DND-41 (cell line): ENCODE results near the gene NEMP2.

Experiments used
- ATAC-seq: fragments of 200-7000 bp; cut with Tn5 transposase; 3 replicates; pipeline ENCODE4 v1.9.1; 2021; ENCODE audit warnings: low read depth; ENCODE audit not compliant: insufficient read depth
- DNase-seq: peaks from one replicate; pipeline ENCODE4 v3.0.0-alpha.2; 2020
- H2AFZ ChIP-seq: 2 replicates; pipeline ENCODE4 v1.6.0; 2012; ENCODE audit warnings: low read depth, low read length
- H3K27ac ChIP-seq: 2 replicates; pipeline ENCODE4 v1.5.1; 2012; ENCODE audit warnings: low read length, inconsistent platforms
- H3K27me3 ChIP-seq: fragments of 200-600 bp; sonication (generic); 2 replicates; pipeline ENCODE4 v1.6.0; 2012; ENCODE audit warnings: low read length, mild to moderate bottlenecking, inconsistent platforms; ENCODE audit not compliant: insufficient read depth, poor library complexity
- H3K36me3 ChIP-seq: 2 replicates; pipeline ENCODE4 v1.5.1; 2012; ENCODE audit warnings: low read length, inconsistent platforms; ENCODE audit not compliant: insufficient read depth
- H3K4me1 ChIP-seq: 2 replicates; pipeline ENCODE4 v1.5.1; 2012; ENCODE audit warnings: mild to moderate bottlenecking, low read length; ENCODE audit not compliant: insufficient read depth
- H3K4me2 ChIP-seq: 2 replicates; pipeline ENCODE4 v1.6.0; 2012; ENCODE audit warnings: mild to moderate bottlenecking, moderate library complexity, low read length, inconsistent platforms; ENCODE audit not compliant: insufficient read depth
- H3K4me3 ChIP-seq, 2 experiments: fragments of 200-600 bp in 1 of 2; shearing (Covaris generic) in 1 of 2; 2 replicates each; pipeline ENCODE4 v1.5.1; 2012 to 2016; ENCODE audit warnings: inconsistent platforms in 2 of 2, low read length in 2 of 2, mild to moderate bottlenecking in 2 of 2, low read depth in 1 of 2, moderate library complexity in 1 of 2
- H3K79me2 ChIP-seq: 2 replicates; pipeline ENCODE4 v1.6.0; 2012; ENCODE audit warnings: low read length, inconsistent platforms; ENCODE audit not compliant: insufficient read depth
- H3K9ac ChIP-seq: 2 replicates; pipeline ENCODE4 v1.6.0; 2012; ENCODE audit warnings: low read depth, mild to moderate bottlenecking, inconsistent platforms, low read length, moderate library complexity
- H3K9me3 ChIP-seq: 2 replicates; pipeline ENCODE4 v1.5.1; 2012; ENCODE audit warnings: low read length, moderate library complexity, mild to moderate bottlenecking, inconsistent platforms; ENCODE audit not compliant: insufficient read depth, severe bottlenecking
- H4K20me1 ChIP-seq: 2 replicates; pipeline ENCODE4 v1.6.0; 2012; ENCODE audit warnings: low read length; ENCODE audit not compliant: insufficient read depth
- CTCF ChIP-seq: IDR thresholded peaks from 2 replicates; pipeline ENCODE4 v1.5.1; 2012; ENCODE audit warnings: borderline replicate concordance, low read length, moderate library complexity, mild to moderate bottlenecking; ENCODE audit not compliant: poor library complexity, severe bottlenecking; ENCODE audit errors: extremely low read depth
- EZH2 ChIP-seq: IDR thresholded peaks from 3 replicates; pipeline ENCODE4 v1.6.1; 2012; ENCODE audit warnings: borderline replicate concordance, low read depth, mild to moderate bottlenecking, moderate library complexity, low read length, inconsistent platforms; ENCODE audit not compliant: severe bottlenecking

Gene NEMP2

GRCh38 chr2:190524928-190525327 is 9.6 kb downstream of the NEMP2 start:
- Histone ChIP-seq H3K27ac (no peak overlapping the region), H4K20me1 (no peaks in the 10 kb centered on the region), H3K36me3 (peaks cover 19% of the 10 kb centered on the region), H3K4me3 (no peak overlapping the region), H3K27me3 (no peaks in the 10 kb centered on the region), H2AFZ (no peak overlapping the region), H3K9me3 (no peaks in the 10 kb centered on the region), H3K4me1 (peaks cover 16% of the 10 kb centered on the region), H3K4me2 (no peak overlapping the region), H3K79me2 (peaks cover 44% of the 10 kb centered on the region), H3K9ac (no peak overlapping the region)
- ATAC-seq, result no peak
- no peak for DNase-seq
- TF ChIP-seq EZH2 (no peak), CTCF (no peak)

- DNase-seq, result peak; percentile 28
- peaks cover 42% of the 10 kb centered on the region for H3K4me1 ChIP-seq
- no peak overlapping the region for H3K9ac ChIP-seq
- TF ChIP-seq CTCF (no peak), EZH2 (no peak)
- no peak overlapping the region for H2AFZ ChIP-seq
- no peaks in the 10 kb centered on the region for H3K9me3 ChIP-seq
- H3K27me3 ChIP-seq, result no peaks in the 10 kb centered on the region
- no peak overlapping the region for H3K4me2 ChIP-seq
- peaks cover 13% of the 10 kb centered on the region; the same call in 1 of the 2 replicates for H3K79me2 ChIP-seq
- H3K27ac ChIP-seq, result peak overlapping the region; percentile 45
- peaks cover 49% of the 10 kb centered on the region for H3K36me3 ChIP-seq
- H3K4me3 ChIP-seq, result no peak overlapping the region
- H4K20me1 ChIP-seq, result no peaks in the 10 kb centered on the region
- peak; percentile 86 for ATAC-seq
These were observed 14.4 kb downstream of the NEMP2 start for GRCh38 chr2:190519975-190520767.

GRCh38 chr2:190517468-190517867 is 17.1 kb downstream of the NEMP2 start:
- H3K4me1 ChIP-seq, result peaks cover 48% of the 10 kb centered on the region
- no peak overlapping the region for H2AFZ ChIP-seq
- H3K9ac ChIP-seq, result no peak overlapping the region
- H3K36me3 ChIP-seq, result peaks cover 62% of the 10 kb centered on the region
- no peak overlapping the region for H3K4me2 ChIP-seq
- no peaks in the 10 kb centered on the region for H4K20me1 ChIP-seq
- H3K27me3 ChIP-seq, result no peaks in the 10 kb centered on the region
- ATAC-seq (no peak), DNase-seq (no peak)
- H3K27ac ChIP-seq, result no peak overlapping the region
- no peaks in the 10 kb centered on the region for H3K9me3 ChIP-seq
- H3K79me2 ChIP-seq, result no peaks in the 10 kb centered on the region
- no peak for TF ChIP-seq EZH2
- no peak for TF ChIP-seq CTCF
- H3K4me3 ChIP-seq, result no peak overlapping the region
